Mucosa of descending colon (tissue), 3 donors: ENCODE results near the gene BEST2. TPM values are rescaled to one million over a fixed set of nuclear protein-coding genes. Genes with fewer than 3 reads are reported as not detected.

Experiments
- ATAC-seq: fragments of 200-7000 bp; cut with Tn5 transposase; one replicate; pipeline ENCODE4 v1.9.1; 2020; ENCODE audit warnings: mild to moderate bottlenecking, moderate library complexity
- DNase-seq, 3 donors: peaks; one replicate each; pipeline ENCODE4 v3.0.0-alpha.2; 2020
- H3K36me3 ChIP-seq: fragments of 200-600 bp; one replicate; pipeline ENCODE4 v1.8.0; 2021; ENCODE audit warnings: low read depth, mild to moderate bottlenecking
- H3K4me1 ChIP-seq: fragments of 200-600 bp; one replicate; pipeline ENCODE4 v1.8.0; 2021; ENCODE audit warnings: low read depth, mild to moderate bottlenecking
- H3K4me3 ChIP-seq: fragments of 200-600 bp; one replicate; pipeline ENCODE4 v1.8.0; 2021; ENCODE audit warnings: mild to moderate bottlenecking
- H3K9me3 ChIP-seq: fragments of 200-600 bp; one replicate; pipeline ENCODE4 v1.8.0; 2021; ENCODE audit warnings: mild to moderate bottlenecking
- CTCF ChIP-seq: fragments of 200-600 bp; IDR thresholded peaks from one replicate; pipeline ENCODE4 v1.8.0; 2022; ENCODE audit warnings: antibody characterized with exemption, mild to moderate bottlenecking
- intact Hi-C, 2 donors: fragments of 100-400 bp; cut with DNase I in 1 of 2; cut with micrococcal nuclease in 1 of 2; formaldehyde crosslinking; loops; one replicate each; pipeline versions ENCODE4 v1.11.0 to v1.11.1; 2022; cut with DNase I, micrococcal nuclease
- total RNA-seq, 3 donors: library from RNA; stranded (reverse); fragmentation: NEBNext Ultra II Directional in 2 of 3; extraction: Animal tissue kit (Norgen Biotek cat#: 25700) in 2 of 3; gene quantifications; one replicate each; pipeline versions ENCODE4 v1.2.1 to v1.2.4, GENCODE V29; 2021 to 2023
- donor health status: DM: no; HTN: no; CAD: no; lungs with moderate emphysema.
- donor health status: DM: no; HTN: no; CAD: no.
- donor health status: DM: no; HTN: yes; CAD: no.

The BEST2 gene
- total RNA-seq, 3 donors from 2014 or later = 29.0 to 167 (median 32.2) TPM

GRCh38 chr19:12750851-12751250 is 740 bp upstream of the BEST2 start:
- Histone ChIP-seq H3K36me3 (no peaks in the 10 kb centered on the region), H3K9me3 (no peaks in the 10 kb centered on the region), H3K4me3 (no peak overlapping the region), H3K4me1 (peaks cover 13% of the 10 kb centered on the region)
- intact Hi-C loops = no loop called here
- DNase-seq (no peak), ATAC-seq (peak; percentile 1)
- TF ChIP-seq CTCF = no peak

GRCh38 chr19:12752056-12752781 is 628 bp downstream of the BEST2 start:
- ATAC-seq (no peak), DNase-seq (no peak)
- no peaks in the 10 kb centered on the region for H3K9me3 ChIP-seq
- TF ChIP-seq CTCF = no peak
- H3K4me3 ChIP-seq = no peak overlapping the region
- peaks cover 14% of the 10 kb centered on the region for H3K4me1 ChIP-seq
- intact Hi-C loops = no loop called here
- no peaks in the 10 kb centered on the region for H3K36me3 ChIP-seq

- Histone ChIP-seq H3K4me3 (no peak overlapping the region), H3K4me1 (peaks cover 19% of the 10 kb centered on the region), H3K9me3 (no peaks in the 10 kb centered on the region), H3K36me3 (no peaks in the 10 kb centered on the region)
- no peak for TF ChIP-seq CTCF
- DNase-seq = no peak
- no peak for ATAC-seq
- intact Hi-C loops = loop anchor here in 1 of 2 donors (5.0 kb wide), 1 partner anchor 47 kb away; no protein-coding TSS in a partner anchor
Measured at GRCh38 chr19:12754465-12755196, 3.0 kb downstream of the BEST2 start.

GRCh38 chr19:12756150-12756883 is 4.7 kb downstream of the BEST2 start:
- peaks cover 7% of the 10 kb centered on the region for H3K4me1 ChIP-seq
- no peak for TF ChIP-seq CTCF
- ATAC-seq (no peak), DNase-seq (no peak)
- intact Hi-C loops = loop anchor here in 1 of 2 donors (5.0 kb wide), 1 partner anchor 49 kb away; no protein-coding TSS in a partner anchor
- no peaks in the 10 kb centered on the region for H3K36me3 ChIP-seq
- no peak overlapping the region for H3K4me3 ChIP-seq
- H3K9me3 ChIP-seq = no peaks in the 10 kb centered on the region

GRCh38 chr19:12757544-12758274 is 6.1 kb downstream of the BEST2 start:
- Histone ChIP-seq H3K9me3 (no peaks in the 10 kb centered on the region), H3K4me1 (peaks cover 7% of the 10 kb centered on the region), H3K4me3 (no peak overlapping the region), H3K36me3 (no peaks in the 10 kb centered on the region)
- ATAC-seq = peak; percentile 96
- peak; percentile 92 for TF ChIP-seq CTCF
- intact Hi-C loops = loop anchor here in 1 of 2 donors (5.0 kb wide), 1 partner anchor 50 kb away; no protein-coding TSS in a partner anchor
- peak; percentile 76 to 81 (median 79) for DNase-seq
